ENCODE measurements around the gene PVRIG.
"Not testable (repeated sequence)": the region's sequence is repeated elsewhere in the genome, so short reads cannot be mapped to it uniquely, and the experiment has no call there.

PVRIG gene

GRCh38 chr7:100219801-100220585, at the start of gene PVRIG:
Gene PVRIG, plus strand, starts transcription at chr7:100219949. Its CDS starts 22 bp downstream, at chr7:100219971.
- not testable (repeated sequence) for H3K4me3 ChIP-seq (replicated peaks; ENCODE audit: low read depth, low read length); DNase-seq (ENCODE audit: low read depth)

- TF ChIP-seq CTCF (IDR thresholded peaks at IDR 0.05; ENCODE audit: low read length, missing control alignments), result no peak
- no peak overlapping the region for H3K4me3 ChIP-seq (replicated peaks; ENCODE audit: low read depth, low read length)
- no peak for DNase-seq (ENCODE audit: low read depth)
These were observed 49.5 kb upstream of the PVRIG start for GRCh38 chr7:100170101-100170897.

- H3K4me3 ChIP-seq (replicated peaks; ENCODE audit: low read depth, low read length), result no peak overlapping the region
- no peak for TF ChIP-seq CTCF (IDR thresholded peaks at IDR 0.05; ENCODE audit: low read length, missing control alignments)
- DNase-seq (ENCODE audit: low read depth), result no peak
These were observed 48.6 kb upstream of the PVRIG start for GRCh38 chr7:100171087-100171681.

GRCh38 chr7:100171840-100172239, 47.9 kb upstream of the PVRIG start:
- TF ChIP-seq CTCF (IDR thresholded peaks at IDR 0.05; ENCODE audit: low read length, missing control alignments), result no peak
- no peak overlapping the region for H3K4me3 ChIP-seq (replicated peaks; ENCODE audit: low read depth, low read length)

GRCh38 chr7:100173806-100174495, 45.8 kb upstream of the PVRIG start:
- no peak for TF ChIP-seq CTCF (IDR thresholded peaks at IDR 0.05; ENCODE audit: low read length, missing control alignments)
- H3K4me3 ChIP-seq (replicated peaks; ENCODE audit: low read depth, low read length), result no peak overlapping the region
- no peak for DNase-seq (ENCODE audit: low read depth)

More at GRCh38 chr7:100171840-100172239, 47.9 kb upstream of the PVRIG start:
- DNase-seq (ENCODE audit: low read depth), result no peak

GRCh38 chr7:100174582-100174981, 45.2 kb upstream of the PVRIG start:
- no peak for DNase-seq (ENCODE audit: low read depth)
- H3K4me3 ChIP-seq (replicated peaks; ENCODE audit: low read depth, low read length), result no peak overlapping the region
- no peak for TF ChIP-seq CTCF (IDR thresholded peaks at IDR 0.05; ENCODE audit: low read length, missing control alignments)
